Measurements from ENCODE around the gene HSPA1B.
A peak's percentile ranks its signal among the peaks of the same experiment; 100 is the strongest.
"Not testable (repeated sequence)": the region's sequence is repeated elsewhere in the genome, so short reads cannot be mapped to it uniquely, and the experiment has no call there.

Gene HSPA1B

DNA sequence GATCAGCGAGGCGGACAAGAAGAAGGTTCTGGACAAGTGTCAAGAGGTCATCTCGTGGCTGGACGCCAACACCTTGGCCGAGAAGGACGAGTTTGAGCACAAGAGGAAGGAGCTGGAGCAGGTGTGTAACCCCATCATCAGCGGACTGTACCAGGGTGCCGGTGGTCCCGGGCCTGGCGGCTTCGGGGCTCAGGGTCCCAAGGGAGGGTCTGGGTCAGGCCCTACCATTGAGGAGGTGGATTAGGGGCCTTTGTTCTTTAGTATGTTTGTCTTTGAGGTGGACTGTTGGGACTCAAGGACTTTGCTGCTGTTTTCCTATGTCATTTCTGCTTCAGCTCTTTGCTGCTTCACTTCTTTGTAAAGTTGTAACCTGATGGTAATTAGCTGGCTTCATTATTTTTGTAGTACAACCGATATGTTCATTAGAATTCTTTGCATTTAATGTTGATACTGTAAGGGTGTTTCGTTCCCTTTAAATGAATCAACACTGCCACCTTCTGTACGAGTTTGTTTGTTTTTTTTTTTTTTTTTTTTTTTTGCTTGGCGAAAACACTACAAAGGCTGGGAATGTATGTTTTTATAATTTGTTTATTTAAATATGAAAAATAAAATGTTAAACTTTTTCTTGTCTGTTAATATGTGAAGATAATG is 2.2 kb downstream of the HSPA1B start:
- no peak for DNase-seq (ENCODE audit: low read depth)

DNA sequence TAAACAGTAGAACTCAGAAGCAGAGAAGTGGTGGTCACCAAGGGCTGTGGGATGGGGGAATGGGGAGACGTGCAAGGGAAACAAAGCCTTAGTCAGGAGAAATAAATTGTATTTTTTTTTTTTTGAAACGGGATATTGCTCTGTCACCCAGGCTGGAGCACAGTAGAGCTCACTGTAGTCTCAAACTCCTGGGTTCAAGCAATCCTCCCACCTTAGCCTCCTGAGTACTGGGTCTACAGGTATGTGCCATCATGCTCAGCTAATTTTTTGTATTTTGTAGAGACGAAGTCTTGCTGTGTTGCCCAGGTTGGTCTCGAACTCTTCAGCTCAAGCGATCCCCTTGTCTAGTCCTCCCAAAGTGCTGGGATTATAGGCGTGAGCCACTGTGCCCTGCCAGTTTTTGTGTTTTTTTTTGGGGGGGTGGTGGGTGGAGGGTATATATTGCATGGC is 3.4 kb downstream of the HSPA1B start:
- no peak for DNase-seq (ENCODE audit: low read depth)

DNA sequence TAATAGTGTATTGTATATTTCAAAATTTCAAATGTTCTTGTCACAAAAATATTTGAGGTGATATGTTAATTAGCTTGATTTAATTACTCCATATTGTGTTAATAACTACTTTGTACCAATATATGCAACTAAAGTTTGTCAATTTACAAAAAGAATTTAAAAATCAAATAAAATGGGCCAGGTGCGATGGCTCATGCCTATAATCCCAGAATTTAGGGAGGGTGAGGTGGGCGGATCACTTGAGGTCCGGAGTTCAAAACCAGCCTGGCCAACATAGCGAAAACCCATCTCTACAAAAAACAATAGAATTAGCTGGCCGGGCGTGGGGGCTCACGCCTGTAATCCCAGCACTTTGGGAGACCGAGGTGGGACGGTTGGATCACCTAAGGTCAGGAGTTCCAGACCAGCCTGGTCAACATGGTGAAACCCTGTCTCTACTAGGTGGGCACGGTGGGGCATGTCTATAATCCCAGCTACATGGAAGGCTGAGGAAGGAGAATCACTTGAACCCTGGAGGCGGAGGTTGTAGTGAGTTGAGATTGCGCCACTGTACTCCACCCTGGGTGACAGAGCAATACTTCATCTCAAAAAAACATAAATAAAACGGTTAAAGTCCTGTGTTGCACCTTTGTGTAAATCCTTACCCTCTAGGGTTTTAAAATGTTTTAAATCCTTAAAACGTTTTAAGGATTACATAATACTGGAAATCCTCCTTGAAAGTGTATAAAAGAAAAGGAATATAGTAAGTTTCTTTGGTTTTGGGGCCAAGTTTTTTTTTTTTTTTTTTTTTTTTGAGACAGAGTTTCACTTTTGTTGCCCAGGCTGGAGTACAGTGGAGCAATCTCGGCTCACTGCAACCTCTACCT is 4.0 kb downstream of the HSPA1B start:
- DNase-seq (ENCODE audit: low read depth), result no peak

DNA sequence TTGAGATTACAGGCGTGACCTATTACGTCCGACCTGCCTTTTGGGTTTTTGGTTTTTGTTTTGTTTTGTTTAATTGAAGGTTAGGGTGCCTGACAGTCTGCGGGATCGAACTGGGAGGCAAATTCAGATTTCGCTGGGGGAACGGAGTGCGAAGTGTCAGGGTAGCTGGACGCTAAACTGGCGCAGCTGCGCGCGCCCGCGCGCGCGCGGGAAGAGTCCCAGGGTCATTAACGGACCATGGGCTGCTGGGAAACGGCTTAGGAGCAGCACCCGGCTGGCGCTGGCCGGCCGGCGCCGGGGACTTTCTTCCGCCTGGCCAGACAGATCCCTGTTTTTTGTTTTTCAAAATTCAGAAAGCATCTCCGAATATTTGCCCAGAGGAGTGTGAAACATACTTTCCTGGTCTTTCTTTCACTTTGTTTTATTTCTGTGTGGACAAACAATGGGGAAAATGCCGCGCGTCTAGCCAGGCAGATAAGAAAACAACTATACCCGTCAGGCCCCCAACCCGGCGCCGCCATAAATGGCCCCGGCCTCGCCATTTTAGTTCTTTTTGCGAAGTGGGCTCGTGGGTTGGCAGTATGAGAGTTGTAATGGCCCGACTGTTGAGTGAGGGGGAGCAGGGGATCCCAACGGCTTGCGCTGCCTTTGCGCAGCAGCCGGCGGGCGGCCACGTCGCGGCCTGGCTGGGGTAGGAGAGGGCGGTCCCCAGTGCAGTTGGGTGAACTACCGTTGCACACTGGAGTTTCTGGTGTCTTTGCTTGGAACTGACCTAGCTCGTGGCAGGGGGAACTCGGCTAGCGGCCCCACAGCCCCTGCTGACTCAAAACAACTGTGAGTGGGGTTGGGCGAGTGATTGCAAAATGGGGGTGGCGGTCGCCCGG is 7.1 kb downstream of the HSPA1B start:
- DNase-seq (ENCODE audit: low read depth), result peak; percentile 53

DNA sequence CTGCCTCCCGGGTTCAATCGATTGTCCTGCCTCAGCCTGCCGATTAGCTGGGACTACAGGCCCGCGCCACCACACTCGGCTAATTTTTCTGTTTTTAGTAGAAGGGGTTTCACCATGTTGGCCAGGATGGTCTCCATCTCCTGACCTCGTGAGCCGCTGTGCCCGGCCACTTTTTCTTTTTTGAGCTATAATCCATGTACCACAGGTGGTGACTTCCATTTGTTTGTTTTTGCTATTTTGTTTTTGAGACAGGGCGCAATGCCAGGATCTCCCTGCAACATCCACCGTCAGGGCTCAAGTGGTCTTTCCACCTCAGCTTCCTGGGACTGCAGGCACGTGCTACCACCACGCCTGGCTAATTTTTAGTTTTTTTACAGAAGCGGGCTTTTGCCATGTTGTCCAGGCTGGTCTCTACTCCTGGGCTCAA is 8.5 kb downstream of the HSPA1B start:
- no peak for DNase-seq (ENCODE audit: low read depth)

DNA sequence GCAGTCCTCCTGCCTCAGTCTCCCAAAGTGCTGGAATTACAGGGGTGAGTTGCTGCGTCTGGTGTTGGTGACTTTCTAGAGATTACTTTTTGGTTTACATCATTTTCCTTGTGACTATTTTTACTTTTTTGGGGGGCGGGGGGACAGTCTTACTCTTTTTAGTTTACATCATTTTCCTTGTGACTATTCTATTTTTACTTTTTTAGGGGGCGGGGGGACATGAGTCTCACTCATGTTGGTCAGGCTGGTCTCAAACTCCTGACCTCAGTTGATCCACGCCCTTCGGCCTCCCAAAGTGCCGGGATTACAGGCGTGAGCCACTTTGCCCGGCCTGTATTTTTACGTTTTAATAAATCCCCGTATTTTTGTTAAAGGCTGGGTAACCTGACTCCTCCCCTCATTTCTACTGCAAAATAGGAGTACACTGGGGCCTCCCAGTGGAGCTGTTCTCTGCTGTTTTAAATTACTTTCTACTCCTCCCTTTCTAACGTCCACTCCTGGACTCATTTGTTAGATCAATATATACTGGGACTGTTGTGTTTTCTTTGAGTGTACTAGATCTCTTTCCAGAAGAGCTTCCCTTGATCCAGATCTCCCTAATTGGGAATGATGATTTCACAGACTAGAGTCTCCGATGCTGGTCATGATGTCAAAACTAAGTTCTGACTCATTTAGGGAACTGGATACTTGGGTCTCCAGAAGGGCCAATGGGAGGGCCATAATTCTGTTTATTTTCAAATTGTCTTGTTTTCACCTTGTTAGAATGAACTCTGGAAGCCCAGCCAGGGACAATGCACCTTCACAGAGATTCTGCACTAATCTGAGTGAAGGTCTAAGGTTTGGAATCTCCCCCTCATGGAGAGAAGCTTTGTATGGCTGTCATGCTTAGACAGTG is 9.2 kb downstream of the HSPA1B start:
- no peak for DNase-seq (ENCODE audit: low read depth)

DNA sequence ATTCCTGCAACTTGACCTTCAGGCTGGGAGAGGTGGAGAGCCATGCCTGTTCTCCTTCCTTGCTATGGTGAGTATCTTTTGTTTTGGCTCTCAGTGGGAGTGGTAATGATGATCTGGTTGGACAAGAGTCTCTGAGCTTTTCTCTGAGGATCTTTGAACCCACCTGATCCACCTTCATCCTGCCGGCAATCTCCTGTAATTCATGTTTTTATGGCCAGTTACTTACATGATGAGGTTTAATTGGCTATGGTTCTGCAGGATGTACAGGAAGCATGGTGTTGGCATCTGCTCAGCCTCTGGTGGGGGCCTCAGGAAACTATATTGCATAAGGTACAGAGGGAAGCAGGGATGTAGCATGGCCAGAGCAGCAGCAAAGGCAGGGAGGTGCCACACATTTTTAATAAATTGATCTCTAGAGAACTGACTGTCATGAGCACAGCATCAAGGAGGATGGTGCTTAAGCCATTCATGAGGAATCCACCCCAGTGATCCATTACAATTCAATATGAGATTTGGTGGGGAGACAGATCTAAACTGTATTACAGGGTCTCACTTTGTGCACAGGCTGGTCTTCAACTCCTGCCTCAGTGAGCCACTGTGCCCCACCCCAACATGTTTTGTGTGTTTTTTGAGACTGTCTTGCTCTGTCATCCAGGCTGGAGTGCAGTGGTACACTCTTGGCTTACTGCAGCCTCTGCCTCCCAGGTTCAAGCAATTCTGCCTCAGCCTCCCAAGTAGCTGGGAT is 10.0 kb downstream of the HSPA1B start:
- DNase-seq (ENCODE audit: low read depth), result no peak

DNA sequence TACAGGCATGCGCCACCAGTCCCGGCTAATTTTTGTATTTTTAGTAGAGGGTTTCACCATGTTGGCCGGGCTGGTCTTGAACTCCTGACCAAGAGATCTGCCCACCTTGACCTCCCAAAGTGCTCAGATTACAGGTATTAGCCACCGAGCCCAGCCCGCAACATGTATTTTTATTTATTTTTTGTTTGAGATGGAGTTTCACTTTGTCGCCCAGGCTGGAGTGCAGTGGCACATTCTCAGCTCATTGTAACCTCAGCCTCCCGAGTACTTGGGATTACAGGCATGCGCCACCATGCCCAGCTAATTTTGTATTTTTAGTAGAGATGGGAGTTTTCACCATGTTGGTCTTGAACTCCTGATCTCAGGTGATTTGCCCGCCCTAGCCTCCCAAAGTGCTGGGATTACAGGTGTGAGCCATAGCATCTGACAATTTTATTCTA is 10.6 kb downstream of the HSPA1B start:
- DNase-seq (ENCODE audit: low read depth), result not testable (repeated sequence)

DNA sequence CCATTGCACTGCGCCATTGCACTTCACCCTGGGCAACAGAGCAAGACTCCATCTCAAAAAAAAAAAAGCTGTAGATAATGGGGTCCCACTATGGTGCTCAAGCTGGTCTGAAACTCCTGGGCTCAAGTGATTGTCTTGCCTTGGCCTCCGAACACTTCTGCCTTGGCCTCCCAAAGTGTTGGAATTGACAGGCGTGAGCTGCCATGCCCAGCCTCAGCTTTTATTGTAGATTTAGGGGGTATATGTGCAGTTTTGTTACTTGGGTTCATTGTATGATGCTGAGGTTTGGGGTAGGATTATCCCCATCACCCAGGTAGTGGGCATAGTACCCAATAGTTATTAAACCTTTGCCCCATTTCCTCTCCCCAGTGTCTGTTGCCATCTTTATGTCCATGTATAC is 11.4 kb downstream of the HSPA1B start:
- DNase-seq (ENCODE audit: low read depth), result no peak

DNA sequence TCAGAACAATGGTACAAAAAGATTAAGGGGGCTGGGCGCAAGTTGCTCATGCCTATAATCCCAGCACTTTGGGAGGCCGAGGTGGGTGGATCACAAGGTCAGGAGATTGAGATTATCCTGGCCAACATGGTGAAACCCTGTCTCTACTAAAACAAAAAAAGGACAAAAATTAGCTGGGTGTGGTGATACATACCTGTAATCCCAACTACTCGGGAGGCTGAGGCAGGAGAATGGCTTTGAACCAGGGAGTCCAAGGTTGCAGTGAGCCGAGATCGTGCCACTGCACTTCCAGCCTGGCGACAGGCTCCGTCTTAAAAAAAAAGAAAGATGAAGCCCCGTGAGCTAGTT is 12.2 kb downstream of the HSPA1B start:
- not testable (repeated sequence) for DNase-seq (ENCODE audit: low read depth)

DNA sequence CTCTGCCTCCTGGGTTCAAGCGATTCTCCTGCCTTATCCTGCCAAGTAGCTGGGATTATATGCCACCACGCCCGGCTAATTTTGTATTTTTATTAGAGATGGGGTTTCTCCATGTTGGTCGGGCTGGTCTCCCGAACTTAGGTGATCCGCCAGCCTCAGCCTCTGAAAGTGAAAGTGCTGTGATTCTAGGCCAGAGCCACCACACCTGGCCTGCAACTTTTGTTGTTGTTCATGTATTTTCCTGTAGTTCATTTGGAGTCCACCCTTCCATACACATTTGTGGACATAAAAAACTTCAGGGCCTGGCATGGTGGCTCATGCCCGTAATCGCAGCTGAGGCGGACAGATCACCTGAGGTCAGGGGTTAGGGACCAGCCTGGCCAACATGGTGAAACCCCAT is 14.5 kb downstream of the HSPA1B start:
- DNase-seq (ENCODE audit: low read depth), result no peak

DNA sequence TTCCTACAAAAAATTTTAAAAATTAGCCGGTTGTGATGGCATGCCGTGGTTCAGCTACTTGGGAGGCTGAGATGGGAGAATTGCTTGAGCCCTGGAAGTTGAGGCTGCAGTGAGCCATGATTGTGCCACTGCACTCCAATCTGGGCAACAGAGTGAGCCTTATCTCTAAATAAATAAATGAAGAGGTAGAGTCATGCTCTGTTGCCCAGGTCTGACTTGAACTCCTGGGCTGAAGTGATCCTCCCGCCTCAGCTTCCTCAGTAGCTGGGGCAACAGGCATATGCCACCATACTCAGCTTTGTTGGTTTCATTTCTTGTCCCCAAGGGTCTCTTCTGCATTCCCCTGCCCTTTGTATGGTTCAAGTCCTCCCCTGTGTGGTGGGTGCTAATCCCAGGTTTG is 17.0 kb downstream of the HSPA1B start:
- DNase-seq (ENCODE audit: low read depth), result no peak

DNA sequence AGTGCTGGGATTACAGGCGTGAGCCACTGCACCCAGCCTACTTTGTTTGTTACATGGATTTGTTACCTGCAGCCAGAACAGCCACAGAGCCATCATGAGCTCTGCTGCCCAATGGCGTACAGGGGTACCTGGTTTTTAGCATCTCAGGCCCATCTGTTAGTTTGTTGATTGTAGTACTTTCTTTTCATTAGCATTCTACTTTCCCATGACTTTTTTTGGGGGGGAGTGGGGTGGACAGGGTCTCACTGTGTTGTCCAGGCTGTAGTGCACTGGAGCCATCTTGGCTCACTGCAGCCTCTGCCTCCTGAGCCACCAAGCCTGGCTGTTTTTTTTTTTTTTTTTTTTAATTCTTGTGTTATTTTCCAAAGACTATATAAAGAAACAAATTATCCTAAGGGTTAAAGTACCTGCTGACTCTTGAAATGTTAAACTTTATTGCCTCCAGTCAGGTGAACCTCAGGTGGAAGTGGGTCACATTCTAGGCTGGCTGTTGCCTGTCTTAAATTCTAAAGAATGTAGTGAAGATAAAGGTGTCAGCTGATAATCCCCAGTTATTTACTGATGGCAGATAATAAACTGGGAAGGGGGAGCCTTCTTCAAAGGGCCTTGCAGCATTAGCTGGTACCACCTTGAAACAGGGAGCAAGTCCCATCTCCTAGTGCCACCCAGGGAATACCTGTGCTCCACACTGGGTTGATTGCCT is 19.9 kb downstream of the HSPA1B start:
- DNase-seq (ENCODE audit: low read depth), result no peak

DNA sequence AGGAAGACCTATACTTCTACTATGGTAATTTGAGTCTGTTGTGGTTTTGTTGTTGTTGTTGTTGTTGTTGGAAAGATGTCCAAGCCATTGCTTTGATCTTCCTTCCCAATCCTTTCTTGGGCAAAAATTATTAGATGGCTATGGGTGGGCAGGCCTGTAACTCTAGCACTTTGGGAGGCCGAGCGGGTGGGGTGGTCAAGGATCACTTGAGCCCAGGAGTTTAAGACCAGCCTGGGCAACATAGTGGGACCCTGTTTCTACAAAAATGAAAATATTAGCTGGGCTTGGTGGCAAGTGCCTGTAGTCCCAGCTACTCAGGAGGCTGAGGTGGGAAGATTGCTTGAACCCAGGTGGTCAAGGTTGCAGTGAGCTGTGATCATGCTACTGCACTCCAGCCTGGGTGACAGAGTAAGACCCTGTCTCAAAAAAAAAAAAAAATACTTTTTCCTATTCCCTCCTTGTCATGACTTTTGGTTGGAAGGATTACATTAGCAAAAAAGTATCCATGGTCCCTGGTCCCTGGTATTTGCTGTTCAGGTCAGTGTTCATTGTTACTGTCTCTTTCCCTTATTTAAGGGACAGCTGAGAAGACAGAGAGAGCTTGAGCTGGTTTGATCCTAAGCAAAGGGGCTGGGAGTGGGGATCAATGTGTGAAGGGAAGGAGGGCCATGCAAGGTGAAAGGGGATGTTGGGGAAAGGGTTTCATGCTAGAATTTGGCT is 23.4 kb downstream of the HSPA1B start:
- DNase-seq (ENCODE audit: low read depth), result no peak

DNA sequence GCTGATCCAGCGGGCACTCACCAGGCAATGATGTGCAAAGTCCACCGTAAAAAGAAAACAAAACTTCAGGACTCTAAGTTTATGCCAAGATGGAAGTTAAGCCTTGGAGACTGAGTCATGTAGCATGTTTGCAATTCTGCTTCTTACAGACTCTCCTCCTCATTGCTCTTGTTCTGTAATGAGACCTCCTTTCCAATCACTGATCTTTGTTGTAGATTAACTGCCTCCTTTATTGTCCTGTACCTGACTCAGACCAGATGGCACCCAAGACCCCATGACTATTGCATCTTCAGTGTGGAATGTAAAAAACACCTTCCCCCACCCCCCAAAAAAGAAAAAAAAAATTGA is 23.9 kb downstream of the HSPA1B start:
- DNase-seq (ENCODE audit: low read depth), result no peak

DNA sequence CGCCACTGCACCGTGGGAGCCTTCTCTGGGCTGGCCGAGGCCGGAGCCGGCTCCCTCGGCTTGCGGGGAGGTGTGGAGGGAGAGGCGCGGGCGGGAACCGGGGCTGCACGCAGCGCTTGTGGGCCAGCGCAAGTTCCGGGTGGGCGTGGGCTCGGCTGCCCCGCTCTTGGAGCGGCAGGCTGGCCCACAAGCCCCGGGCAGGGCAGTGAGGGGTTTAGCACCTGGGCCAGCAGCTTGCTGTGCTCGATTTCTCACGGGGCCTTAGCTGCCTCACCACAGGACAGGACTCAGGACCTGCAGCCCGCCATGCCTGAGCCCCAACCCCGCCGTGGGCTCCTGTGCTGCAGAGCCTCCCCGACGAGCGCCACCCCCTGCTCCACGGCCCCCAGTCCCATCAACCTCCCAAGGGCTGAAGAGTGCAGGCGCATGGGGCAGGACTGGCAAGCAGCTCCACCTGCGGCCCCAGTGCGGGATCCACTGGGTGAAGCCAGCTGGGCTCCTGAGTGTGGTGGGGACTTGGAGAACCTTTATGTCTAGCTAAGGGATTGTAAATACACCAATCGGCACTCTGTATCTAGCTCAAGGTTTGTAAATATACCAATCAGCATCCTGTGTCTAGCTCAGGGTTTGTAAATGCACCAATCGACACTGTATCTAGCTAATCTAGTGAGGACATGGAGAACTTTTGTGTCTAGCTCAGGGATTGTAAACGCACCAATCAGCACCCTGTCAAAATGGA is 24.6 kb downstream of the HSPA1B start:
- DNase-seq (ENCODE audit: low read depth), result not testable (repeated sequence)

DNA sequence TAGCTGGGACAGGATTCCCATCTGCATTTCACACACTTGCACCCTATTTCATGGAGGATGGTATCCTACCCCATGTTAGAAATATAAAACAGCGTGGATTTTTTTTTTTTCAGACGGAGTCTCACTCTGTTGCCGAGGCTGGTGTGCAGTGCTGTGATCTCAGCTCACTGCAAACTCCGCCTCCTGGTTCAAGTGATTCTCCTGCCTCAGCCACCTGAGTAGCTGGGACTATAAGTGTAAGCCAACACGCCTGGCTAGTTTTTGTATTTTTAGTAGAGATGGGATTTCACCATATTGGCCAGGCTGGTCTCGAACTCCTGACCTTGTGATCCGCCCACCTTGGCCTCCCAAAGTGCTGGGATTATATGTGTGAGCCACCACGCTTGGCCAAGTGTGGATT is 30.2 kb downstream of the HSPA1B start:
- DNase-seq (ENCODE audit: low read depth), result not testable (repeated sequence)

DNA sequence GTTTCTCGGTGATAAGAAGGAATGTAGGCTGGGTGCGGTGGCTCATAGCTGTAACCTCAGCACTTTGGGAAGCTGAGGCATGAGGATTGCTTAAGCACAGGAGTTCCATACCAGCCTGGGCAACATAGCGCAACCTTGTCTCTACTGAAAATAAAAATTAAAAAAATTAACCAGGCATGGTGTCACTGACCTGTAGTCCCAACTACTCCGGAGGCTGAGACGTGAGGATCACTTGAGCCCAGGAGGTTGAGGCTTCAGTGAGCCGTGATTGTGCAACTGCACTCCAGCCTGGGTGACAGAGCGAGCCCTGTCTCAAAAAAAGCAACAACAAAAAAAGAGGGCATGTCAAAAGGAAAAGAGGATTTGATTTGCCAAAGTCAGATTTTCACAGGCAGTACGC is 31.2 kb downstream of the HSPA1B start:
- DNase-seq (ENCODE audit: low read depth), result no peak

DNA sequence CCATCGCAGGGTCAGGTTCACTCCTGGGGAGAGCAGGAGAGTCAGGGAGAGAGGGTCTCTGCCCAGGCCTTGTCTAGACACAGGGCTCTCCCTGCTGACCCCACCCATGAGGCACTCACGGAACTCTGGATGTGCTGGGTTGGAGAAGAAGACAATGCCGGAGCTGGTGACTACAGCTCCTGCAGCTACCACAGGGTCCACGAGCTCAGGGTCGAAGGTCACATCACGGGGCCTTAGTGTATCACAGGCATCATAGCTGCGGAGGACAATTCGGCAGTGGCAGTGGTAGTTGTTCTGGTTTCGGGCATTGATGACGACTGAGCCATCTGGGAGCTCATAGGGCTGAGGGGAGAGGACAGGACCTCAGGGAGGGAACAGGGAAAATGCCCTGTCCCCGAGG is 32.4 kb downstream of the HSPA1B start:
- no peak for DNase-seq (ENCODE audit: low read depth)

Measured in GM04503 (cell line).